Liver (tissue), 9 donors: ENCODE results near the gene TBC1D21. TPM values are rescaled to one million over a fixed set of nuclear protein-coding genes. Genes with fewer than 3 reads are reported as not detected.

ENCODE experiments used
- DNase-seq: peaks from one replicate; pipeline ENCODE4 v3.0.0-alpha.2; 2017; ENCODE audit warnings: low spot score
- H3K27ac ChIP-seq, 2 donors: one replicate each; pipeline ENCODE4 v1.7.0; 2013; ENCODE audit warnings: inconsistent platforms in 2 of 2, low read length in 2 of 2, control low read depth in 1 of 2, low read depth in 1 of 2, mild to moderate bottlenecking in 1 of 2
- H3K27me3 ChIP-seq, 4 donors: one replicate each; pipeline versions ENCODE4 v1.6.1 to v1.7.0; 2013; ENCODE audit warnings: low read length in 3 of 4, inconsistent platforms in 1 of 4, mild to moderate bottlenecking in 1 of 4, moderate library complexity in 1 of 4; ENCODE audit not compliant: control insufficient read depth in 4 of 4, insufficient read depth in 4 of 4
- H3K36me3 ChIP-seq, 4 donors: one replicate each; pipeline versions ENCODE4 v1.6.1 to v1.7.0; 2013; ENCODE audit warnings: low read length in 3 of 4, mild to moderate bottlenecking in 3 of 4, low read depth in 1 of 4, moderate library complexity in 1 of 4; ENCODE audit not compliant: control insufficient read depth in 4 of 4, insufficient read depth in 3 of 4
- H3K4me1 ChIP-seq, 4 donors: one replicate each; pipeline versions ENCODE4 v1.6.1 to v1.7.0; 2013; ENCODE audit warnings: low read length in 3 of 4, mild to moderate bottlenecking in 3 of 4, moderate library complexity in 1 of 4; ENCODE audit not compliant: control insufficient read depth in 4 of 4, insufficient read depth in 4 of 4
- H3K4me3 ChIP-seq, 3 donors: one replicate each; pipeline versions ENCODE4 v1.6.1 to v1.7.0; 2013; ENCODE audit warnings: low read length in 3 of 3, control low read depth in 1 of 3, low read depth in 1 of 3, mild to moderate bottlenecking in 1 of 3
- H3K9ac ChIP-seq, 2 donors: one replicate each; pipeline ENCODE4 v1.7.0; 2013; ENCODE audit warnings: low read length in 2 of 2, mild to moderate bottlenecking in 2 of 2, moderate library complexity in 2 of 2, control low read depth in 1 of 2, low read depth in 1 of 2
- H3K9me3 ChIP-seq, 4 donors: one replicate each; pipeline versions ENCODE4 v1.6.1 to v1.7.0; 2013; ENCODE audit warnings: low read length in 3 of 4; ENCODE audit not compliant: control insufficient read depth in 4 of 4
- ATF3 ChIP-seq: IDR thresholded peaks from 2 replicates; pipeline ENCODE4 v1.6.1; 2016; ENCODE audit warnings: antibody characterized with exemption
- CTCF ChIP-seq: fragments of 150-350 bp; IDR thresholded peaks from 2 replicates; pipeline ENCODE4 v1.5.1; 2017; ENCODE audit warnings: improper control_type of control experiment, low read depth, low read length; ENCODE audit not compliant: missing input control
- EGR1 ChIP-seq, 2 donors: IDR thresholded peaks; 2 replicates each; pipeline ENCODE4 v1.6.1; 2016 to 2018; ENCODE audit warnings: antibody characterized with exemption in 2 of 2, low read depth in 2 of 2
- FOXA1 ChIP-seq: IDR thresholded peaks from 2 replicates; pipeline ENCODE4 v1.6.1; 2016; ENCODE audit warnings: antibody characterized with exemption
- FOXA2 ChIP-seq: IDR thresholded peaks from 2 replicates; pipeline ENCODE4 v1.6.1; 2016; ENCODE audit warnings: antibody characterized with exemption
- GABPA ChIP-seq, 2 donors: IDR thresholded peaks in 1 of 2; conservative IDR thresholded peaks in 1 of 2; 2 replicates each; pipeline ENCODE4 v1.6.1; 2016; ENCODE audit warnings: antibody characterized with exemption in 2 of 2, mild to moderate bottlenecking in 1 of 2, moderate library complexity in 1 of 2
- HNF4A ChIP-seq, 2 donors: conservative IDR thresholded peaks; 2 replicates each; pipeline ENCODE4 v1.6.1; 2016; ENCODE audit warnings: antibody characterized with exemption in 2 of 2, mild to moderate bottlenecking in 2 of 2
- HNF4G ChIP-seq: IDR thresholded peaks from 2 replicates; pipeline ENCODE4 v1.6.1; 2016; ENCODE audit warnings: antibody characterized with exemption
- JUND ChIP-seq, 2 donors: IDR thresholded peaks; 2 replicates each; pipeline ENCODE4 v1.6.1; 2016; ENCODE audit warnings: antibody characterized with exemption in 2 of 2
- MAX ChIP-seq: IDR thresholded peaks from 2 replicates; pipeline ENCODE4 v1.6.1; 2016; ENCODE audit warnings: antibody characterized with exemption
- NR2F2 ChIP-seq: IDR thresholded peaks from 2 replicates; pipeline ENCODE4 v1.6.1; 2016; ENCODE audit warnings: antibody characterized with exemption
- RAD21 ChIP-seq, 2 donors: IDR thresholded peaks; 2 replicates each; pipeline ENCODE4 v1.6.1; 2016; ENCODE audit warnings: antibody characterized with exemption in 2 of 2, mild to moderate bottlenecking in 2 of 2
- REST ChIP-seq: IDR thresholded peaks from 2 replicates; pipeline ENCODE4 v1.6.1; 2016; ENCODE audit warnings: antibody characterized with exemption, mild to moderate bottlenecking
- RXRA ChIP-seq, 2 donors: IDR thresholded peaks; 2 replicates each; pipeline ENCODE4 v1.6.1; 2017 to 2018; ENCODE audit warnings: antibody characterized with exemption in 2 of 2, mild to moderate bottlenecking in 1 of 2
- SP1 ChIP-seq: IDR thresholded peaks from 2 replicates; pipeline ENCODE4 v1.6.1; 2018; ENCODE audit warnings: antibody characterized with exemption, mild to moderate bottlenecking
- TAF1 ChIP-seq: conservative IDR thresholded peaks from 2 replicates; pipeline ENCODE4 v1.6.1; 2016; ENCODE audit warnings: antibody characterized with exemption, mild to moderate bottlenecking
- YY1 ChIP-seq: IDR thresholded peaks from 2 replicates; pipeline ENCODE4 v1.6.1; 2016; ENCODE audit warnings: antibody characterized with exemption, mild to moderate bottlenecking
- ZBTB33 ChIP-seq: IDR thresholded peaks from 2 replicates; pipeline ENCODE4 v1.6.1; 2016; ENCODE audit warnings: antibody characterized with exemption
- WGBS: extraction: QIAGEN DNeasy Blood & Tissue Kit; methylation state at CpG from one replicate; pipeline ENCODE4 v1.1.7; 2013; 5-methylcytosine and 5-hydroxymethylcytosine counted together
- polyA plus RNA-seq, 2 donors: library from polyadenylated mRNA; stranded (reverse) in 1 of 2; unstranded in 1 of 2; fragments of 200-250 nt in 1 of 2; fragments of >200 nt in 1 of 2; fragmentation: Nextera tagmentation in 1 of 2; extraction: Ambion mirVana in 1 of 2; gene quantifications; one replicate each; pipeline versions ENCODE4 v1.2.1 to v1.2.3, GENCODE V29; 2013 to 2015
- total RNA-seq, 2 donors: library from RNA; depleted of rRNA; stranded (reverse); fragments of >200 nt; gene quantifications; one replicate each; pipeline ENCODE4 v1.2.3, GENCODE V29; 2014
- donor health status: healthy.
- donor health status: healthy.
- donor health status: healthy.
- donor health status: healthy.
- donor health status: healthy.

The TBC1D21 gene
- total and polyA plus RNA-seq, 4 donors: not detected

GRCh38 chr15:73865904-73866303, 7.5 kb upstream of the TBC1D21 start:
- Histone ChIP-seq H3K9me3 (no peaks in the 10 kb centered on the region), H3K9ac (no peak overlapping the region), H3K4me1 (no peaks in the 10 kb centered on the region), H3K27ac (no peak overlapping the region), H3K36me3 (no peaks in the 10 kb centered on the region), H3K27me3 (no peaks in the 10 kb centered on the region), H3K4me3 (no peak overlapping the region)
- TF ChIP-seq REST (no peak), ATF3 (no peak), TAF1 (no peak), NR2F2 (no peak), MAX (no peak), CTCF (no peak), HNF4A (conservative IDR thresholded peaks at IDR 0.05) (no peak), RAD21 (IDR thresholded peaks at IDR 0.05) (no peak), YY1 (no peak), EGR1 (IDR thresholded peaks at IDR 0.05; ENCODE audit: low read depth in 2 of 2) (no peak), JUND (IDR thresholded peaks at IDR 0.05) (no peak), FOXA1 (no peak), FOXA2 (no peak), RXRA (IDR thresholded peaks at IDR 0.05) (no peak), GABPA (IDR thresholded peaks at IDR 0.05 in 1 of 2, conservative IDR thresholded peaks at IDR 0.05 in 1 of 2) (no peak), ZBTB33 (no peak), SP1 (no peak), HNF4G (no peak)
- no peak for DNase-seq
- WGBS: 22% methylated on average over 6 of the region's 6 CpGs
